Measurements from ENCODE around the gene STPG3. TPM values are rescaled to one million over a fixed set of nuclear protein-coding genes. Genes with fewer than 3 reads are reported as not detected.

STPG3 gene
- polyA plus RNA-seq, 1 of the 3 experiments (the other 2 are of a cell fraction) = not detected

- DNase-seq = no peak
- no peaks in the 10 kb centered on the region for H3K9me3 ChIP-seq
- H3K79me2 ChIP-seq (ENCODE audit: insufficient read depth) = no peaks in the 10 kb centered on the region
- H3K4me1 ChIP-seq (ENCODE audit: control insufficient read depth in 1 of 2, insufficient read depth in 2 of 2, low read depth in 1 of 2, low read length in 1 of 2) = peaks cover 5 to 17% of the 10 kb centered on the region in 2 experiments; a peak in 1 of 4 replicates
- H3K4me2 ChIP-seq = no peak overlapping the region
- no peaks in the 10 kb centered on the region for H3K9me2 ChIP-seq
- no peaks in the 10 kb centered on the region for H3K27me3 ChIP-seq (ENCODE audit: insufficient read depth)
- H3K27ac ChIP-seq (ENCODE audit: low read depth in 2 of 2, low read length in 1 of 2) = no peak overlapping the region
- ChIA-PET POLR2A (interaction anchor here (1.1 kb wide), 1 partner anchor 19 kb away, joined by 3 read pairs; no protein-coding TSS in a partner anchor), CTCF (interaction anchor here (0.9 to 1.5 kb wide), 3 partner anchors 16 to 102 kb away, joined by 3 read pairs; no protein-coding TSS in a partner anchor)
- H3K9ac ChIP-seq = no peak overlapping the region
- H3K36me3 ChIP-seq (replicated peaks in 1 of 2; ENCODE audit: control insufficient read depth in 1 of 2, insufficient read depth in 2 of 2, low read length in 1 of 2) = peaks cover 0 to 6% of the 10 kb centered on the region in 2 experiments
- no peak overlapping the region for H3K4me3 ChIP-seq (ENCODE audit: low read depth in 2 of 2, low read length in 1 of 2)
- H3F3A ChIP-seq (replicated peaks; ENCODE audit: insufficient read depth) = no peaks in the 10 kb centered on the region
- H2AFZ ChIP-seq (ENCODE audit: low read depth) = no peak overlapping the region
- WGBS (ENCODE audit: low lambda C conversion rate) = 95% methylated on average over 28 of the region's 52 CpGs
- H4K20me1 ChIP-seq (ENCODE audit: insufficient read depth) = no peaks in the 10 kb centered on the region
- TF ChIP-seq IRF3 (IDR thresholded peaks at IDR 0.05; ENCODE audit: low read depth, low read length) (no peak), USF1 (IDR thresholded peaks at IDR 0.05; ENCODE audit: borderline replicate concordance, low read depth) (no peak), EP300 (IDR thresholded peaks at IDR 0.05; ENCODE audit: borderline replicate concordance in 1 of 2, low read depth in 1 of 2, low read length in 1 of 2) (no peak), MAX (IDR thresholded peaks at IDR 0.05; ENCODE audit: low read depth) (no peak), MEF2A (IDR thresholded peaks at IDR 0.05; ENCODE audit: borderline replicate concordance, low read depth) (no peak), REST (IDR thresholded peaks at IDR 0.05; ENCODE audit: low read depth, low read length) (no peak), ELF1 (IDR thresholded peaks at IDR 0.05) (no peak), GATA2 (CRISPR knock-in tag; IDR thresholded peaks at IDR 0.05) (no peak), FOSL2 (IDR thresholded peaks at IDR 0.05; ENCODE audit: borderline replicate concordance, low read depth) (no peak), TAF1 (IDR thresholded peaks at IDR 0.05; ENCODE audit: borderline replicate concordance, low read depth, low read length) (no peak), ZBTB33 (IDR thresholded peaks at IDR 0.05; ENCODE audit: borderline replicate concordance, low read depth) (no peak), CHD2 (IDR thresholded peaks at IDR 0.05; ENCODE audit: low read length, partially characterized antibody) (no peak), MXI1 (IDR thresholded peaks at IDR 0.05; ENCODE audit: low read depth, low read length) (no peak), YY1 (IDR thresholded peaks at IDR 0.05; ENCODE audit: low read depth) (no peak), GABPA (IDR thresholded peaks at IDR 0.05; ENCODE audit: low read depth) (no peak), RXRA (IDR thresholded peaks at IDR 0.05; ENCODE audit: borderline replicate concordance, low read depth) (no peak), JUND (IDR thresholded peaks at IDR 0.05) (no peak), FOXJ3 (CRISPR knock-in tag; IDR thresholded peaks at IDR 0.05) (no peak)
Measured at GRCh38 chr9:137220317-137221094, 30.6 kb upstream of the STPG3 start.

All from SK-N-SH (cell line).